IPS-20b (cell line): ENCODE measurements around the gene IQCN.

Experiments
- H3K27ac ChIP-seq: one replicate; pipeline ENCODE4 v1.5.1; 2013; ENCODE audit warnings: low read length
- H3K27me3 ChIP-seq: 2 replicates; pipeline ENCODE4 v1.6.1; 2013; ENCODE audit warnings: mild to moderate bottlenecking, low read length, inconsistent platforms; ENCODE audit not compliant: insufficient read depth
- H3K36me3 ChIP-seq: 2 replicates; pipeline ENCODE4 v1.6.1; 2013; ENCODE audit warnings: low read depth, mild to moderate bottlenecking, inconsistent platforms, low read length, moderate library complexity; ENCODE audit not compliant: insufficient read depth
- H3K4me1 ChIP-seq: 2 replicates; pipeline ENCODE4 v1.6.1; 2013; ENCODE audit warnings: mild to moderate bottlenecking, control low read depth, inconsistent platforms, low read length, moderate library complexity; ENCODE audit not compliant: insufficient read depth
- H3K4me3 ChIP-seq: 2 replicates; pipeline ENCODE4 v1.5.1; 2013; ENCODE audit warnings: mild to moderate bottlenecking, low read length, inconsistent platforms
- H3K9ac ChIP-seq: 2 replicates; pipeline ENCODE4 v1.6.1; 2013; ENCODE audit warnings: low read depth, mild to moderate bottlenecking, inconsistent platforms, low read length, moderate library complexity
- H3K9me3 ChIP-seq: 2 replicates; pipeline ENCODE4 v1.6.1; 2013; ENCODE audit warnings: mild to moderate bottlenecking, low read depth, low read length, inconsistent platforms; ENCODE audit not compliant: insufficient read depth

Gene IQCN

GRCh38 chr19:18266771-18267686 is 7.2 kb downstream of the IQCN start:
- H3K9me3 ChIP-seq, result no peaks in the 10 kb centered on the region
- H3K4me3 ChIP-seq, result no peak overlapping the region
- H3K27ac ChIP-seq, result no peak overlapping the region
- H3K27me3 ChIP-seq, result no peaks in the 10 kb centered on the region; the same call in 1 of the 2 replicates
- no peaks in the 10 kb centered on the region for H3K4me1 ChIP-seq
- H3K9ac ChIP-seq, result no peak overlapping the region
- no peaks in the 10 kb centered on the region; the same call in 1 of the 2 replicates for H3K36me3 ChIP-seq

- Histone ChIP-seq H3K9ac (no peak overlapping the region), H3K27me3 (no peaks in the 10 kb centered on the region; the same call in 1 of the 2 replicates), H3K36me3 (no peaks in the 10 kb centered on the region; the same call in 1 of the 2 replicates), H3K4me1 (no peaks in the 10 kb centered on the region), H3K4me3 (no peak overlapping the region), H3K9me3 (no peaks in the 10 kb centered on the region), H3K27ac (no peak overlapping the region)
These were observed 8.7 kb downstream of the IQCN start for GRCh38 chr19:18265582-18265981.

GRCh38 chr19:18264971-18265540 is 9.2 kb downstream of the IQCN start:
- H3K9ac ChIP-seq, result no peak overlapping the region
- H3K27me3 ChIP-seq, result no peaks in the 10 kb centered on the region; the same call in 1 of the 2 replicates
- H3K9me3 ChIP-seq, result no peaks in the 10 kb centered on the region
- H3K27ac ChIP-seq, result no peak overlapping the region
- no peaks in the 10 kb centered on the region; the same call in 1 of the 2 replicates for H3K36me3 ChIP-seq
- H3K4me1 ChIP-seq, result no peaks in the 10 kb centered on the region
- H3K4me3 ChIP-seq, result no peak overlapping the region

GRCh38 chr19:18264137-18264854 is 10.0 kb downstream of the IQCN start:
- no peak overlapping the region for H3K9ac ChIP-seq
- no peaks in the 10 kb centered on the region for H3K9me3 ChIP-seq
- H3K27ac ChIP-seq, result no peak overlapping the region
- no peaks in the 10 kb centered on the region; the same call in 1 of the 2 replicates for H3K36me3 ChIP-seq
- peaks cover 3% of the 10 kb centered on the region; the same call in 1 of the 2 replicates for H3K27me3 ChIP-seq
- no peak overlapping the region for H3K4me3 ChIP-seq
- H3K4me1 ChIP-seq, result no peaks in the 10 kb centered on the region

GRCh38 chr19:18263324-18264136 is 10.7 kb downstream of the IQCN start:
- no peak overlapping the region for H3K4me3 ChIP-seq
- H3K9me3 ChIP-seq, result no peaks in the 10 kb centered on the region
- peaks cover 9% of the 10 kb centered on the region; the same call in 1 of the 2 replicates for H3K27me3 ChIP-seq
- no peaks in the 10 kb centered on the region for H3K4me1 ChIP-seq
- H3K36me3 ChIP-seq, result no peaks in the 10 kb centered on the region; the same call in 1 of the 2 replicates
- H3K27ac ChIP-seq, result no peak overlapping the region
- H3K9ac ChIP-seq, result no peak overlapping the region

GRCh38 chr19:18262917-18263316 is 11.3 kb downstream of the IQCN start:
- Histone ChIP-seq H3K4me1 (no peaks in the 10 kb centered on the region), H3K9ac (no peak overlapping the region), H3K4me3 (no peak overlapping the region), H3K36me3 (no peaks in the 10 kb centered on the region; the same call in 1 of the 2 replicates), H3K9me3 (no peaks in the 10 kb centered on the region), H3K27me3 (peaks cover 9% of the 10 kb centered on the region; the same call in 1 of the 2 replicates), H3K27ac (no peak overlapping the region)

- no peaks in the 10 kb centered on the region; the same call in 1 of the 2 replicates for H3K36me3 ChIP-seq
- H3K4me3 ChIP-seq, result no peak overlapping the region
- H3K4me1 ChIP-seq, result no peaks in the 10 kb centered on the region
- H3K27ac ChIP-seq, result no peak overlapping the region
- H3K27me3 ChIP-seq, result peaks cover 9% of the 10 kb centered on the region; the same call in 1 of the 2 replicates
- no peak overlapping the region for H3K9ac ChIP-seq
- no peaks in the 10 kb centered on the region for H3K9me3 ChIP-seq
These were observed 12.1 kb downstream of the IQCN start for GRCh38 chr19:18262144-18262543.

GRCh38 chr19:18261474-18261873 is 12.8 kb downstream of the IQCN start:
- Histone ChIP-seq H3K36me3 (no peaks in the 10 kb centered on the region; the same call in 1 of the 2 replicates), H3K27me3 (peaks cover 9% of the 10 kb centered on the region; the same call in 1 of the 2 replicates), H3K4me3 (no peak overlapping the region), H3K27ac (no peak overlapping the region), H3K9ac (no peak overlapping the region), H3K4me1 (no peaks in the 10 kb centered on the region), H3K9me3 (no peaks in the 10 kb centered on the region)

- no peak overlapping the region for H3K9ac ChIP-seq
- no peaks in the 10 kb centered on the region for H3K9me3 ChIP-seq
- H3K36me3 ChIP-seq, result no peaks in the 10 kb centered on the region
- H3K4me1 ChIP-seq, result no peaks in the 10 kb centered on the region; the same call in 1 of the 2 replicates
- H3K27ac ChIP-seq, result no peak overlapping the region
- H3K27me3 ChIP-seq, result peaks cover 16% of the 10 kb centered on the region
- H3K4me3 ChIP-seq, result no peak overlapping the region
These were observed 14.4 kb downstream of the IQCN start for GRCh38 chr19:18259893-18260292.

- Histone ChIP-seq H3K27me3 (peaks cover 33% of the 10 kb centered on the region), H3K9ac (no peak overlapping the region), H3K9me3 (no peaks in the 10 kb centered on the region), H3K36me3 (no peaks in the 10 kb centered on the region), H3K27ac (no peak overlapping the region), H3K4me1 (no peaks in the 10 kb centered on the region; the same call in 1 of the 2 replicates), H3K4me3 (no peak overlapping the region)
These were observed 16.5 kb downstream of the IQCN start for GRCh38 chr19:18257503-18258470.
